HEK293 (cell line): ENCODE data around the gene RER1.

Source experiments
- CTCF ChIA-PET: fragments of 350-600 bp; formaldehyde crosslinking; extraction: SDS; loops from one replicate; lab custom pipeline; 2021; ENCODE audit warnings: antibody characterized with exemption; lab: Yijun Ruan, JAX
- POLR2A ChIA-PET: fragments of 300-600 bp; formaldehyde crosslinking; extraction: SDS; loops from one replicate; lab custom pipeline; 2020; ENCODE audit warnings: antibody characterized with exemption, inconsistent platforms; lab: Yijun Ruan, JAX
- H3K27ac ChIP-seq: fragments of 200-500 bp; sonication (Bioruptor generic); 2 replicates; pipeline ENCODE4 v1.5.1; 2014; ENCODE audit warnings: low read depth, low read length, control low read depth, inconsistent platforms; ENCODE audit errors: extremely low read depth
- H3K36me3 ChIP-seq, 2 experiments: fragments of 200-500 bp in 1 of 2; sonication (Bioruptor generic) in 1 of 2; 1 replicate in 1 of 2; 2 replicates in 1 of 2; pipeline ENCODE4 v1.5.1; 2014 to 2017; ENCODE audit warnings: inconsistent platforms in 2 of 2, low read length in 2 of 2; ENCODE audit not compliant: control insufficient read depth in 2 of 2, insufficient read depth in 1 of 2
- H3K4me1 ChIP-seq: fragments of 200-500 bp; sonication (Bioruptor generic); 2 replicates; pipeline ENCODE4 v1.5.1; 2014; ENCODE audit warnings: mild to moderate bottlenecking, low read length, inconsistent platforms; ENCODE audit not compliant: control insufficient read depth, insufficient read depth
- H3K4me3 ChIP-seq: 2 replicates; pipeline ENCODE4 v1.5.1; 2011; ENCODE audit warnings: low read depth, mild to moderate bottlenecking, control low read depth, low read length, moderate library complexity
- H3K9me3 ChIP-seq: fragments of 200-500 bp; sonication (Bioruptor generic); 2 replicates; pipeline ENCODE4 v1.5.1; 2014; ENCODE audit warnings: low read depth, low read length, inconsistent platforms; ENCODE audit not compliant: control insufficient read depth, insufficient read depth
- ATF2 ChIP-seq: fragments of 450-650 bp; formaldehyde crosslinking; IDR thresholded peaks from 2 replicates; pipeline ENCODE4 v1.5.1; 2016; ENCODE audit warnings: missing biosample characterization, missing genetic modification characterization, low read depth
- EGR2 ChIP-seq: fragments of 450-650 bp; formaldehyde crosslinking; IDR thresholded peaks from 2 replicates; pipeline ENCODE4 v1.5.1; 2016; ENCODE audit warnings: low read depth, missing biosample characterization, missing genetic modification characterization
- GLI2 ChIP-seq: fragments of 450-650 bp; formaldehyde crosslinking; IDR thresholded peaks from 2 replicates; pipeline ENCODE4; 2017; ENCODE audit warnings: missing biosample characterization, missing genetic modification characterization, low read depth, borderline replicate concordance
- KLF9 ChIP-seq: fragments of 450-650 bp; formaldehyde crosslinking; IDR thresholded peaks from 2 replicates; pipeline ENCODE4 v1.5.1; 2016; ENCODE audit warnings: missing biosample characterization, missing genetic modification characterization, low read depth
- MEIS1 ChIP-seq: sonication (generic); formaldehyde crosslinking; IDR thresholded peaks from 2 replicates; pipeline ENCODE4 v1.8.1; 2022; ENCODE audit warnings: missing genetic modification reagents, mild to moderate bottlenecking, borderline replicate concordance
- PRDM6 ChIP-seq: fragments of 450-650 bp; formaldehyde crosslinking; IDR thresholded peaks from 2 replicates; pipeline ENCODE4 v1.5.1; 2017; ENCODE audit warnings: missing biosample characterization, missing genetic modification characterization
- ZNF133 ChIP-seq: fragments of 450-650 bp; formaldehyde crosslinking; IDR thresholded peaks from 2 replicates; pipeline ENCODE4 v1.5.1; 2016; ENCODE audit warnings: missing biosample characterization, missing genetic modification characterization
- ZNF157 ChIP-seq: fragments of 450-650 bp; formaldehyde crosslinking; IDR thresholded peaks from 2 replicates; pipeline ENCODE4 v1.5.1; 2016; ENCODE audit warnings: missing biosample characterization, missing genetic modification characterization
- ZNF18 ChIP-seq: fragments of 450-650 bp; formaldehyde crosslinking; IDR thresholded peaks from 2 replicates; pipeline ENCODE4 v1.5.1; 2016; ENCODE audit warnings: missing biosample characterization, missing genetic modification characterization
- ZNF266 ChIP-seq: fragments of 450-650 bp; formaldehyde crosslinking; IDR thresholded peaks from 2 replicates; pipeline ENCODE4 v1.5.1; 2016; ENCODE audit warnings: missing biosample characterization, missing genetic modification characterization, low read depth
- ZNF362 ChIP-seq: fragments of 450-650 bp; formaldehyde crosslinking; IDR thresholded peaks from 2 replicates; pipeline ENCODE4 v1.5.1; 2016; ENCODE audit warnings: missing biosample characterization, missing genetic modification characterization
- ZNF37A ChIP-seq: fragments of 450-650 bp; IDR thresholded peaks from 2 replicates; pipeline ENCODE4 v1.5.1; 2018; ENCODE audit warnings: missing biosample characterization, missing genetic modification characterization
- ZNF488 ChIP-seq: fragments of 450-650 bp; formaldehyde crosslinking; IDR thresholded peaks from 2 replicates; pipeline ENCODE4 v1.5.1; 2016; ENCODE audit warnings: missing biosample characterization, missing genetic modification characterization
- ZNF521 ChIP-seq: fragments of 450-650 bp; formaldehyde crosslinking; IDR thresholded peaks from 2 replicates; pipeline ENCODE4 v1.5.1; 2017; ENCODE audit warnings: missing biosample characterization, mild to moderate bottlenecking, missing genetic modification characterization
- ZNF548 ChIP-seq: fragments of 450-650 bp; formaldehyde crosslinking; IDR thresholded peaks from 2 replicates; pipeline ENCODE4 v1.5.1; 2016; ENCODE audit warnings: missing biosample characterization, missing genetic modification characterization
- ZNF624 ChIP-seq: fragments of 450-650 bp; formaldehyde crosslinking; IDR thresholded peaks from 2 replicates; pipeline ENCODE4 v1.5.1; 2017; ENCODE audit warnings: missing biosample characterization, missing genetic modification characterization
- ZNF626 ChIP-seq: fragments of 450-650 bp; sonication (Bioruptor Pico); formaldehyde crosslinking; IDR thresholded peaks from 2 replicates; pipeline ENCODE4 v1.5.1; 2018; ENCODE audit warnings: missing biosample characterization, missing genetic modification characterization, inconsistent platforms
- ZNF785 ChIP-seq: fragments of 450-650 bp; formaldehyde crosslinking; IDR thresholded peaks from 2 replicates; pipeline ENCODE4 v1.5.1; 2016; ENCODE audit warnings: missing biosample characterization, missing genetic modification characterization
- ZNF843 ChIP-seq: fragments of 450-650 bp; formaldehyde crosslinking; IDR thresholded peaks from 2 replicates; pipeline ENCODE4 v1.5.1; 2016; ENCODE audit warnings: missing biosample characterization, missing genetic modification characterization

Gene RER1

GRCh38 chr1:2356401-2356800, 35.2 kb upstream of the RER1 start:
- POLR2A ChIA-PET: no interaction called here
- H3K4me3 ChIP-seq: no peak overlapping the region
- CTCF ChIA-PET: no interaction called here

GRCh38 chr1:2356911-2357845, 34.5 kb upstream of the RER1 start:
- Histone ChIP-seq H3K4me1 (no peaks in the 10 kb centered on the region), H3K4me3 (no peak overlapping the region), H3K9me3 (no peaks in the 10 kb centered on the region), H3K36me3 (no peaks in the 10 kb centered on the region; a peak in 1 of 3 replicates), H3K27ac (no peak overlapping the region)
- CTCF ChIA-PET: interaction anchor here (1.1 kb wide), 1 partner anchor 25 kb away, joined by 4 read pairs; no protein-coding TSS in a partner anchor
- no peak for TF ChIP-seq GLI2 (tag by site-specific recombination)
- no peak for TF ChIP-seq ZNF785 (tag by site-specific recombination)
- 0 out of 2 replicates have a peak, but pooled peaks have one; percentile 9 for TF ChIP-seq EGR2 (tag by site-specific recombination)
- TF ChIP-seq ZNF37A (tag by site-specific recombination): no peak
- POLR2A ChIA-PET: interaction anchor here (0.6 kb wide), 1 partner anchor 12 kb away, joined by 6 read pairs; no protein-coding TSS in a partner anchor

More at GRCh38 chr1:2356401-2356800, 35.2 kb upstream of the RER1 start:
- H3K9me3 ChIP-seq: no peaks in the 10 kb centered on the region
- TF ChIP-seq ZNF133 (tag by site-specific recombination) (no peak), ATF2 (tag by site-specific recombination) (no peak), ZNF362 (tag by site-specific recombination) (no peak), ZNF785 (tag by site-specific recombination) (no peak), ZNF548 (no peak), ZNF843 (no peak), ZNF266 (tag by site-specific recombination) (no peak), ZNF18 (tag by site-specific recombination) (no peak), ZNF624 (tag by site-specific recombination) (no peak), PRDM6 (no peak)
- TF ChIP-seq, all 188 proteins: peak for 0
- Histone ChIP-seq H3K27ac (no peak overlapping the region), H3K4me1 (no peaks in the 10 kb centered on the region), H3K36me3 (no peaks in the 10 kb centered on the region; a peak in 1 of 3 replicates)

- POLR2A ChIA-PET: no interaction called here
These were observed 33.6 kb upstream of the RER1 start for GRCh38 chr1:2358072-2358471.

More at GRCh38 chr1:2358072-2358471, 33.6 kb upstream of the RER1 start:
- H3K36me3 ChIP-seq: no peaks in the 10 kb centered on the region; a peak in 1 of 3 replicates
- H3K4me1 ChIP-seq: no peaks in the 10 kb centered on the region
- H3K4me3 ChIP-seq: no peak overlapping the region
- H3K27ac ChIP-seq: no peak overlapping the region
- CTCF ChIA-PET: interaction anchor here (1.1 kb wide), 1 partner anchor 24 kb away, joined by 4 read pairs; no protein-coding TSS in a partner anchor
- TF ChIP-seq KLF9 (tag by site-specific recombination) (no peak), ZNF521 (tag by site-specific recombination) (no peak), ZNF488 (tag by site-specific recombination) (no peak), ZNF626 (no peak), ZNF157 (tag by site-specific recombination) (no peak), MEIS1 (CRISPR knock-in tag) (no peak)
- no peaks in the 10 kb centered on the region for H3K9me3 ChIP-seq
